BJ (cell line): ENCODE data around the gene TRMT5. TPM values are rescaled to one million over a fixed set of nuclear protein-coding genes. Genes with fewer than 3 reads are reported as not detected.

Source experiments
- CTCF ChIA-PET: fragments of 350-600 bp; formaldehyde crosslinking; extraction: SDS; loops from one replicate; lab custom pipeline; 2021; ENCODE audit warnings: antibody characterized with exemption, inconsistent platforms; lab: Yijun Ruan, JAX
- POLR2A ChIA-PET: fragments of 300-600 bp; sonication (Branson Sonifier 250); formaldehyde crosslinking; extraction: SDS; loops from one replicate; lab custom pipeline; 2021; ENCODE audit warnings: antibody characterized with exemption; lab: Charles Lee
- DNase-seq: peaks from one replicate; pipeline ENCODE4 v3.0.0-alpha.2; 2011; ENCODE audit warnings: low read depth
- H3K27me3 ChIP-seq: 2 replicates; pipeline ENCODE4 v1.6.0; 2011; ENCODE audit warnings: low read length; ENCODE audit not compliant: control insufficient read depth, insufficient read depth
- H3K36me3 ChIP-seq: 2 replicates; pipeline ENCODE4 v1.5.1; 2011; ENCODE audit warnings: low read length; ENCODE audit not compliant: control insufficient read depth, insufficient read depth
- H3K4me3 ChIP-seq: 2 replicates; pipeline ENCODE4 v1.5.1; 2011; ENCODE audit warnings: low read depth, mild to moderate bottlenecking, control low read depth, low read length
- polyA plus RNA-seq: library from polyadenylated mRNA; depleted of rRNA; stranded (reverse); fragments of >200 nt; gene quantifications from 2 replicates; pipeline ENCODE4 v1.2.3, GENCODE V29; 2011
- TF ChIP-seq, protein P1 (sequence below): IDR thresholded peaks from 2 replicates; pipeline ENCODE4 v1.5.1; 2011; ENCODE audit warnings: low read depth, mild to moderate bottlenecking, control low read depth, inconsistent platforms, low read length, moderate library complexity; ENCODE audit not compliant: insufficient read depth

The TRMT5 gene
- polyA plus RNA-seq, 1 experiment = 3.0 TPM

DNA sequence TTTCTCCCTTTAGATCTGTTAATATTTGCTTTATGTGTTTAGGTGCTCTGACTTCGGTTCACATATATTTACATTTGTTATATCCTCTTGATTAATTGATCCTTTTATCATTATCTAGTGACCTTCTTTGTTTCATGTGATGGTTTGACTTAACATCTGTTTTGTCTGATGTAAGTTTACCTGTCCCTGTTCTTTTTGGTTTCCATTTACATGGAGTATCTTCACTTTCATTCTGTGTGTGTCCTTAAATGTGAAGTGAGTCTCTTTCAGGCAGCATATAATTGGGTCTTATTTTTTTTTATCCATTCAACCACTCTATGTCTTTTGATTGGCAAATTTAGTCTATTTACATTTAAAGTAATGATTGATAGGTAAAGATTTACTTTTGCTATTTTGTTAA lies 24.2 kb downstream of the TRMT5 start:
- Histone ChIP-seq H3K27me3 (no peaks in the 10 kb centered on the region), H3K36me3 (no peaks in the 10 kb centered on the region; the same call in 1 of the 2 replicates), H3K4me3 (no peak overlapping the region)
- POLR2A ChIA-PET = no interaction called here
- TF ChIP-seq, protein P1, sequence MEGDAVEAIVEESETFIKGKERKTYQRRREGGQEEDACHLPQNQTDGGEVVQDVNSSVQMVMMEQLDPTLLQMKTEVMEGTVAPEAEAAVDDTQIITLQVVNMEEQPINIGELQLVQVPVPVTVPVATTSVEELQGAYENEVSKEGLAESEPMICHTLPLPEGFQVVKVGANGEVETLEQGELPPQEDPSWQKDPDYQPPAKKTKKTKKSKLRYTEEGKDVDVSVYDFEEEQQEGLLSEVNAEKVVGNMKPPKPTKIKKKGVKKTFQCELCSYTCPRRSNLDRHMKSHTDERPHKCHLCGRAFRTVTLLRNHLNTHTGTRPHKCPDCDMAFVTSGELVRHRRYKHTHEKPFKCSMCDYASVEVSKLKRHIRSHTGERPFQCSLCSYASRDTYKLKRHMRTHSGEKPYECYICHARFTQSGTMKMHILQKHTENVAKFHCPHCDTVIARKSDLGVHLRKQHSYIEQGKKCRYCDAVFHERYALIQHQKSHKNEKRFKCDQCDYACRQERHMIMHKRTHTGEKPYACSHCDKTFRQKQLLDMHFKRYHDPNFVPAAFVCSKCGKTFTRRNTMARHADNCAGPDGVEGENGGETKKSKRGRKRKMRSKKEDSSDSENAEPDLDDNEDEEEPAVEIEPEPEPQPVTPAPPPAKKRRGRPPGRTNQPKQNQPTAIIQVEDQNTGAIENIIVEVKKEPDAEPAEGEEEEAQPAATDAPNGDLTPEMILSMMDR = no peak
- DNase-seq = no peak
- CTCF ChIA-PET = no interaction called here

DNA sequence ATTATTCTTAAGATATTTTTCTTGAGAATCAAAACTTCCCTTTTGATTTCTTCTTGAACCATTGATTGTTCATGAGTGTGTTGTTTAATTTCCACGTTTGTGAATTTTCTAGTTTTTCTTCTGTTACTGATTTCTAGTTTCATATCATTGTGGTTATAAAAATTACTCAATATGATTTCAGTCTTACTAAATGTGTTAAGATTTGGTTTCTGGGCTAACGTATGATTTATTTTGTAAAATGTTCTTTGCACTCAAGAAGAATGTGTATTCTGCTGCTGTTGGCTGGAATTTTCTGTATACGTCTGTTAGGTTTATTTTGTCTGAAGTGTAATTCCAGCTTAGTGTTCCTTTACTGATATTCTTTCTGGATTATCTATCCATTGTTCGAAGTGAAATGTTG lies 24.7 kb downstream of the TRMT5 start:
- CTCF ChIA-PET = no interaction called here
- H3K4me3 ChIP-seq = no peak overlapping the region
- POLR2A ChIA-PET = no interaction called here
- no peaks in the 10 kb centered on the region; the same call in 1 of the 2 replicates for H3K36me3 ChIP-seq
- DNase-seq = no peak
- H3K27me3 ChIP-seq = no peaks in the 10 kb centered on the region
- TF ChIP-seq, protein P1 = no peak

DNA sequence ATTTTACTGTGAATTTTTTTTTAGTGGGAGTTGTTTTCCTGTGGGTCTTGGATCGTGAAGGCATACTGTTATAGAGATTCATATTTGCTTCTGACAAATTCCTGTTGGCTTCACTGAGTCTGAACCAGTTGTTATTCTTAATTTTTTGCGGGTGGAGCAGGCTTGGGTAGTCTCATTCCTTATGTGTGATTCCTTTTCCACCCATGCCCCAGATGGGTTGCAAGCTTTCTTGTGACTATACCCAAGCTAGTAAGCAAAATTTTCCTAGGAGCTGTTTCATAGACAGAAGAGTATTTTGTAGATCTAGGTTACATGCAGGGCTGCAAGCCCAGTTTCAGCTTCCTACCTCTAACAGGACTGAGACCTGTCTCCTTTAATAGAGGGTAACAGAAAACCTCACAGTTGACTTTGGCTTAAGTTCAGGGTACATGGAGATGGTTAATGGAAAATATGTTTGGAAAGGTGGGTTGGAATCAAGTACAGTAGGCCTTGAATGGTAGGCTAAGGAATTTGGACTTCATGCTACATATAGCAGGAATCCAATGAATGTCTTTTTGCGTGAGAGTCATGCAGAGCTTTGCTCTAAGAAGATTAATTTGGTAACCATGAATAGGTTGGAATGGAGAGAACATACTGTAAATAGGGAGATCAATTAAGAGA lies 29.0 kb downstream of the TRMT5 start:
- Histone ChIP-seq H3K27me3 (no peaks in the 10 kb centered on the region), H3K4me3 (no peak overlapping the region), H3K36me3 (no peaks in the 10 kb centered on the region)
- TF ChIP-seq, protein P1 = no peak
- no peak for DNase-seq
- CTCF ChIA-PET = no interaction called here
- POLR2A ChIA-PET = no interaction called here

- TF ChIP-seq, protein P1 = no peak
Observed at GRCh38 chr14:60946773-60947172, 34.1 kb downstream of the TRMT5 start.

GRCh38 chr14:60945984-60946383 lies 34.9 kb downstream of the TRMT5 start:
- no peaks in the 10 kb centered on the region for H3K27me3 ChIP-seq
- POLR2A ChIA-PET = no interaction called here
- H3K4me3 ChIP-seq = no peak overlapping the region
- TF ChIP-seq, protein P1 = no peak
- H3K36me3 ChIP-seq = no peaks in the 10 kb centered on the region
- CTCF ChIA-PET = no interaction called here
- DNase-seq = no peak

More at GRCh38 chr14:60946773-60947172, 34.1 kb downstream of the TRMT5 start:
- CTCF ChIA-PET = no interaction called here
- no peak for DNase-seq
- Histone ChIP-seq H3K36me3 (no peaks in the 10 kb centered on the region), H3K27me3 (no peaks in the 10 kb centered on the region), H3K4me3 (no peak overlapping the region)
- POLR2A ChIA-PET = no interaction called here
